NB4 (cell line): ENCODE results near the gene ADGRG6.

Source experiments
- POLR2A ChIP-seq: IDR thresholded peaks from 2 replicates; pipeline ENCODE4 v1.6.1; 2011; ENCODE audit warnings: mild to moderate bottlenecking; ENCODE audit not compliant: insufficient read length; ENCODE audit errors: extremely low read depth
- TF ChIP-seq, protein P1 (sequence below): IDR thresholded peaks from one replicate; pipeline ENCODE4 v1.5.1; 2012; ENCODE audit warnings: low read depth, low read length

GRCh38 chr6:142395266-142395665, 93.5 kb downstream of the ADGRG6 start:
- TF ChIP-seq, protein P1, sequence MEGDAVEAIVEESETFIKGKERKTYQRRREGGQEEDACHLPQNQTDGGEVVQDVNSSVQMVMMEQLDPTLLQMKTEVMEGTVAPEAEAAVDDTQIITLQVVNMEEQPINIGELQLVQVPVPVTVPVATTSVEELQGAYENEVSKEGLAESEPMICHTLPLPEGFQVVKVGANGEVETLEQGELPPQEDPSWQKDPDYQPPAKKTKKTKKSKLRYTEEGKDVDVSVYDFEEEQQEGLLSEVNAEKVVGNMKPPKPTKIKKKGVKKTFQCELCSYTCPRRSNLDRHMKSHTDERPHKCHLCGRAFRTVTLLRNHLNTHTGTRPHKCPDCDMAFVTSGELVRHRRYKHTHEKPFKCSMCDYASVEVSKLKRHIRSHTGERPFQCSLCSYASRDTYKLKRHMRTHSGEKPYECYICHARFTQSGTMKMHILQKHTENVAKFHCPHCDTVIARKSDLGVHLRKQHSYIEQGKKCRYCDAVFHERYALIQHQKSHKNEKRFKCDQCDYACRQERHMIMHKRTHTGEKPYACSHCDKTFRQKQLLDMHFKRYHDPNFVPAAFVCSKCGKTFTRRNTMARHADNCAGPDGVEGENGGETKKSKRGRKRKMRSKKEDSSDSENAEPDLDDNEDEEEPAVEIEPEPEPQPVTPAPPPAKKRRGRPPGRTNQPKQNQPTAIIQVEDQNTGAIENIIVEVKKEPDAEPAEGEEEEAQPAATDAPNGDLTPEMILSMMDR = no peak
- no peak for TF ChIP-seq POLR2A
